Measurements from ENCODE around the gene IGSF6. TPM values are rescaled to one million over a fixed set of nuclear protein-coding genes. Genes with fewer than 3 reads are reported as not detected.

IGSF6 gene
- polyA plus RNA-seq, 1 of the 3 experiments (the other 2 are of a cell fraction), result not detected

DNA sequence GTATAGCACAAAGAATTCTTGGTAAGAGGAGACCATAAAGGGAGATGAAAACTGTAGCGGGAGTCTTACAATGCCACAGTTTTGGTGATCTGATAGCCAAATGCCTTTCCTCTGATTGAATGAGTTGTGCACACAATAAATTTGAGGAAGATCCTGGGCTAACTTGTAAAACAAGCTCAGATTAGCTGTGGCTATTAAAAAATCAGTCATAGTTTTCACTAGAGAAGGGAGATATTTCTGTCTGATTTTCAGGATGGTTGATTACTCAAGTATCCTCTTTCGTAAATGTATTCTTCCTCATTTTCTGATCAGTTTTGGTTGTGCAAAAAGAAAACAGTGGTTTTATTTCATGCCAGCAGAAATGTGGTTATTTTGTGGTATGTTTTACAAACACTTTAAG is 62.1 kb downstream of the IGSF6 start (continued):
- no peak for TF ChIP-seq FOSL2 (IDR thresholded peaks at IDR 0.05; ENCODE audit: borderline replicate concordance, low read depth)

DNA sequence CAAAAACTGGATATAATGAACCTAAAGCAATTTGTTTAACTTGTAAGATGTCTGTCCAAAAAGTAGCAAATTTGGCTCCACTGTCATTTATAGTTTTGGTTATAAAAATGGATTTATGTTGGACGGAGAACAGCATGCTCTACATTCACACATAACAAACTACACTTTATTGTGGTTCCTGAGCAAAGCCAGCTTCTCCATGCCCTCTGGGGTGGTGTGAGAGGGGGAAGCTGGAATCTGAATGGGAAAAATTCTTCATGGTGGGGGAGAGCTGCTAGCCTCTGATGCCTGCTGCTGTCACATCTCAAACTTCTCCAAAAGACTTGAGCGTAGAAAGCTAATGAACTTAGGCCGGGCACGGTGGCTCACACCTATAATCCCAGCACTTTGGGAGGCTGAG is 62.9 kb downstream of the IGSF6 start:
- peaks cover 7% of the 10 kb centered on the region for H3F3A ChIP-seq (replicated peaks; ENCODE audit: insufficient read depth)

More for the DNA sequence above, 62.9 kb downstream of the IGSF6 start:
- no peak for DNase-seq
- Histone ChIP-seq H3K4me1 (ENCODE audit: control insufficient read depth in 1 of 2, insufficient read depth in 2 of 2, low read depth in 1 of 2, low read length in 1 of 2) (0 out of 4 replicates have a peak, but pooled peaks cover 0 to 4% of the 10 kb centered on the region in 2 experiments), H3K27ac (ENCODE audit: low read depth in 2 of 2, low read length in 1 of 2) (peak overlapping the region in 1 of 2 experiments; percentile 64; a peak in 1 of 4 replicates), H4K20me1 (ENCODE audit: insufficient read depth) (no peaks in the 10 kb centered on the region), H2AFZ (ENCODE audit: low read depth) (0 out of 2 replicates have a peak overlapping the region, but pooled peaks have one; percentile 38), H3K9me2 (no peaks in the 10 kb centered on the region), H3K36me3 (replicated peaks in 1 of 2; ENCODE audit: control insufficient read depth in 1 of 2, insufficient read depth in 2 of 2, low read length in 1 of 2) (no peaks in the 10 kb centered on the region), H3K9ac (no peak overlapping the region), H3K27me3 (ENCODE audit: insufficient read depth) (no peaks in the 10 kb centered on the region), H3K4me3 (ENCODE audit: low read depth in 2 of 2, low read length in 1 of 2) (no peak overlapping the region), H3K4me2 (peak overlapping the region; percentile 45; the same call in 1 of the 2 replicates), H3K79me2 (ENCODE audit: insufficient read depth) (no peaks in the 10 kb centered on the region), H3K9me3 (no peaks in the 10 kb centered on the region)
- WGBS (ENCODE audit: low lambda C conversion rate), result 93% methylated on average over 4 of the region's 4 CpGs
- CTCF ChIA-PET, result interaction anchor here (1.2 kb wide), 1 partner anchor 104 kb away, joined by 3 read pairs; no protein-coding TSS in a partner anchor
- POLR2A ChIA-PET, result no interaction called here
- TF ChIP-seq, protein P1, sequence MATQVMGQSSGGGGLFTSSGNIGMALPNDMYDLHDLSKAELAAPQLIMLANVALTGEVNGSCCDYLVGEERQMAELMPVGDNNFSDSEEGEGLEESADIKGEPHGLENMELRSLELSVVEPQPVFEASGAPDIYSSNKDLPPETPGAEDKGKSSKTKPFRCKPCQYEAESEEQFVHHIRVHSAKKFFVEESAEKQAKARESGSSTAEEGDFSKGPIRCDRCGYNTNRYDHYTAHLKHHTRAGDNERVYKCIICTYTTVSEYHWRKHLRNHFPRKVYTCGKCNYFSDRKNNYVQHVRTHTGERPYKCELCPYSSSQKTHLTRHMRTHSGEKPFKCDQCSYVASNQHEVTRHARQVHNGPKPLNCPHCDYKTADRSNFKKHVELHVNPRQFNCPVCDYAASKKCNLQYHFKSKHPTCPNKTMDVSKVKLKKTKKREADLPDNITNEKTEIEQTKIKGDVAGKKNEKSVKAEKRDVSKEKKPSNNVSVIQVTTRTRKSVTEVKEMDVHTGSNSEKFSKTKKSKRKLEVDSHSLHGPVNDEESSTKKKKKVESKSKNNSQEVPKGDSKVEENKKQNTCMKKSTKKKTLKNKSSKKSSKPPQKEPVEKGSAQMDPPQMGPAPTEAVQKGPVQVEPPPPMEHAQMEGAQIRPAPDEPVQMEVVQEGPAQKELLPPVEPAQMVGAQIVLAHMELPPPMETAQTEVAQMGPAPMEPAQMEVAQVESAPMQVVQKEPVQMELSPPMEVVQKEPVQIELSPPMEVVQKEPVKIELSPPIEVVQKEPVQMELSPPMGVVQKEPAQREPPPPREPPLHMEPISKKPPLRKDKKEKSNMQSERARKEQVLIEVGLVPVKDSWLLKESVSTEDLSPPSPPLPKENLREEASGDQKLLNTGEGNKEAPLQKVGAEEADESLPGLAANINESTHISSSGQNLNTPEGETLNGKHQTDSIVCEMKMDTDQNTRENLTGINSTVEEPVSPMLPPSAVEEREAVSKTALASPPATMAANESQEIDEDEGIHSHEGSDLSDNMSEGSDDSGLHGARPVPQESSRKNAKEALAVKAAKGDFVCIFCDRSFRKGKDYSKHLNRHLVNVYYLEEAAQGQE (IDR thresholded peaks at IDR 0.05; ENCODE audit: low read depth, low read length), result no peak
- TF ChIP-seq GATA2 (CRISPR knock-in tag; IDR thresholded peaks at IDR 0.05), result no peak
- no peak for TF ChIP-seq MEF2A (IDR thresholded peaks at IDR 0.05; ENCODE audit: borderline replicate concordance, low read depth)
- no peak for TF ChIP-seq FOSL2 (IDR thresholded peaks at IDR 0.05; ENCODE audit: borderline replicate concordance, low read depth)
- no peak for TF ChIP-seq USF1 (IDR thresholded peaks at IDR 0.05; ENCODE audit: borderline replicate concordance, low read depth)
- TF ChIP-seq IRF3 (IDR thresholded peaks at IDR 0.05; ENCODE audit: low read depth, low read length), result no peak
- no peak for TF ChIP-seq JUND (IDR thresholded peaks at IDR 0.05)
- TF ChIP-seq, protein P2, sequence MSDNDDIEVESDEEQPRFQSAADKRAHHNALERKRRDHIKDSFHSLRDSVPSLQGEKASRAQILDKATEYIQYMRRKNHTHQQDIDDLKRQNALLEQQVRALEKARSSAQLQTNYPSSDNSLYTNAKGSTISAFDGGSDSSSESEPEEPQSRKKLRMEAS (IDR thresholded peaks at IDR 0.05; ENCODE audit: low read depth), result no peak
- no peak for TF ChIP-seq NRF1 (IDR thresholded peaks at IDR 0.05; ENCODE audit: low read depth, low read length)

Small RNA genes within 50 kb of the gene (small RNA-seq; reads per million reads assigned to genes)
- 0.38 to 12.5 (median 1.3) reads per million in 7 experiments for gene RNU6-1005P
- 0 reads per million in 7 experiments for gene RNU6-196P

Other genes with a start within 250 kb of the IGSF6 start
- 70.7 and 82.9 TPM in 2 replicates for gene METTL9, start 53.0 kb downstream of the IGSF6 start, polyA plus RNA-seq (2012; rRNA removed)
- gene OTOA, start 11.4 kb upstream of the IGSF6 start, polyA plus RNA-seq (2012; rRNA removed), result 0.02 TPM in 2 replicates
- 9.2 and 16.1 TPM in 2 replicates for gene NPIPB4, start 205.1 kb upstream of the IGSF6 start, polyA plus RNA-seq (2012; rRNA removed)